ENCODE results near the gene TRAPPC6A. TPM values are rescaled to one million over a fixed set of nuclear protein-coding genes. Genes with fewer than 3 reads are reported as not detected.

TRAPPC6A gene
- total and polyA plus RNA-seq, 2 of the 13 experiments (the other 11 are each of a cell fraction or from before 2014, with no cell fraction given) = 6.5 to 21.0 TPM

DNA sequence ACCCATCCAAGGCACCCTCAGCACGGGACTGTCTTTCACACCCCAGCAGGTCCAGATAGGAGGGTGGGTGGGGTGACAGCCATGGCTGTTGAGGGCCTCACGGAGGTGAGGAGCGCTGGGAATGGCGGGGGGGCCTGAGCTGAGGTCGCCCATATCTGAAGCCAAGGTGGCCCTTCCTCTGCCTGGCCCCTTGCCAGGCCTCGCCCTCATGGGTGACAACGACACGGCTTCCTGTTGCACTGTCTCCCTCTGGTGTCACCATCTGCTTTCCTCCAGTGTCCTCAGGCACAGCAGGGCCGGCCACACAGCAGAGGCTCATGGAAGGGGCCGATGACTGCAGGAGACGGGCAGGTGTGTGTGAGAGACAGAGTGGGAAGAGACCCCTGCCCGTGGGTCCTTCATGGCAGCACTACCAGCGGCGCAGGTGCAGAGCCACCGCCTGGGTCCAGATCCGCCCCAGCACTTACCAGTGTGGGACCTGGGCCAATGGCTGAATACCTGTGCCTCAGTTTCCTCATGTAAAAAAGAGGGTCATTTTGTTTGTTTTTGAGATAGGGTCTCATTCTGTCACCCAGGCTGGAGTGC lies 9.2 kb downstream of the TRAPPC6A start (continued):
- TF ChIP-seq, protein P1, sequence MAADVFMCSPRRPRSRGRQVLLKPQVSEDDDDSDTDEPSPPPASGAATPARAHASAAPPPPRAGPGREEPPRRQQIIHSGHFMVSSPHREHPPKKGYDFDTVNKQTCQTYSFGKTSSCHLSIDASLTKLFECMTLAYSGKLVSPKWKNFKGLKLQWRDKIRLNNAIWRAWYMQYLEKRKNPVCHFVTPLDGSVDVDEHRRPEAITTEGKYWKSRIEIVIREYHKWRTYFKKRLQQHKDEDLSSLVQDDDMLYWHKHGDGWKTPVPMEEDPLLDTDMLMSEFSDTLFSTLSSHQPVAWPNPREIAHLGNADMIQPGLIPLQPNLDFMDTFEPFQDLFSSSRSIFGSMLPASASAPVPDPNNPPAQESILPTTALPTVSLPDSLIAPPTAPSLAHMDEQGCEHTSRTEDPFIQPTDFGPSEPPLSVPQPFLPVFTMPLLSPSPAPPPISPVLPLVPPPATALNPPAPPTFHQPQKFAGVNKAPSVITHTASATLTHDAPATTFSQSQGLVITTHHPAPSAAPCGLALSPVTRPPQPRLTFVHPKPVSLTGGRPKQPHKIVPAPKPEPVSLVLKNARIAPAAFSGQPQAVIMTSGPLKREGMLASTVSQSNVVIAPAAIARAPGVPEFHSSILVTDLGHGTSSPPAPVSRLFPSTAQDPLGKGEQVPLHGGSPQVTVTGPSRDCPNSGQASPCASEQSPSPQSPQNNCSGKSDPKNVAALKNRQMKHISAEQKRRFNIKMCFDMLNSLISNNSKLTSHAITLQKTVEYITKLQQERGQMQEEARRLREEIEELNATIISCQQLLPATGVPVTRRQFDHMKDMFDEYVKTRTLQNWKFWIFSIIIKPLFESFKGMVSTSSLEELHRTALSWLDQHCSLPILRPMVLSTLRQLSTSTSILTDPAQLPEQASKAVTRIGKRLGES (CRISPR knock-in tag; IDR thresholded peaks at IDR 0.05; ENCODE audit: borderline replicate concordance) = no peak
- TF ChIP-seq, protein P2, sequence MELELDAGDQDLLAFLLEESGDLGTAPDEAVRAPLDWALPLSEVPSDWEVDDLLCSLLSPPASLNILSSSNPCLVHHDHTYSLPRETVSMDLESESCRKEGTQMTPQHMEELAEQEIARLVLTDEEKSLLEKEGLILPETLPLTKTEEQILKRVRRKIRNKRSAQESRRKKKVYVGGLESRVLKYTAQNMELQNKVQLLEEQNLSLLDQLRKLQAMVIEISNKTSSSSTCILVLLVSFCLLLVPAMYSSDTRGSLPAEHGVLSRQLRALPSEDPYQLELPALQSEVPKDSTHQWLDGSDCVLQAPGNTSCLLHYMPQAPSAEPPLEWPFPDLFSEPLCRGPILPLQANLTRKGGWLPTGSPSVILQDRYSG (CRISPR knock-in tag; IDR thresholded peaks at IDR 0.05) = no peak
- TF ChIP-seq ZNF563 (CRISPR knock-in tag; IDR thresholded peaks at IDR 0.05) (no peak), TRIM24 (CRISPR knock-in tag; IDR thresholded peaks at IDR 0.05) (no peak), YY1 (IDR thresholded peaks at IDR 0.05; ENCODE audit: insufficient read depth, insufficient replicate concordance, low read depth, low read length) (no peak), ZSCAN9 (CRISPR knock-in tag; IDR thresholded peaks at IDR 0.05; ENCODE audit: borderline replicate concordance) (no peak), ZFP41 (CRISPR knock-in tag; IDR thresholded peaks at IDR 0.05; ENCODE audit: borderline replicate concordance) (no peak), CAMTA2 (CRISPR knock-in tag; IDR thresholded peaks at IDR 0.05; ENCODE audit: borderline replicate concordance) (no peak), KMT2A (CRISPR knock-in tag; IDR thresholded peaks at IDR 0.05) (no peak), SNRNP70 (IDR thresholded peaks at IDR 0.05; ENCODE audit: low read depth, low read length) (no peak), NCOR1 (IDR thresholded peaks at IDR 0.05; ENCODE audit: borderline replicate concordance, low read length) (no peak), ZNF546 (CRISPR knock-in tag; conservative IDR thresholded peaks at IDR 0.05) (0 out of 2 replicates have a peak, but pooled peaks have one; percentile 47), SIN3B (IDR thresholded peaks at IDR 0.05; ENCODE audit: low read length) (no peak), NAIF1 (CRISPR knock-in tag; IDR thresholded peaks at IDR 0.05; ENCODE audit: borderline replicate concordance) (no peak), HCFC1 (IDR thresholded peaks at IDR 0.05; ENCODE audit: low read depth, low read length) (no peak)
- TF ChIP-seq, protein P3, sequence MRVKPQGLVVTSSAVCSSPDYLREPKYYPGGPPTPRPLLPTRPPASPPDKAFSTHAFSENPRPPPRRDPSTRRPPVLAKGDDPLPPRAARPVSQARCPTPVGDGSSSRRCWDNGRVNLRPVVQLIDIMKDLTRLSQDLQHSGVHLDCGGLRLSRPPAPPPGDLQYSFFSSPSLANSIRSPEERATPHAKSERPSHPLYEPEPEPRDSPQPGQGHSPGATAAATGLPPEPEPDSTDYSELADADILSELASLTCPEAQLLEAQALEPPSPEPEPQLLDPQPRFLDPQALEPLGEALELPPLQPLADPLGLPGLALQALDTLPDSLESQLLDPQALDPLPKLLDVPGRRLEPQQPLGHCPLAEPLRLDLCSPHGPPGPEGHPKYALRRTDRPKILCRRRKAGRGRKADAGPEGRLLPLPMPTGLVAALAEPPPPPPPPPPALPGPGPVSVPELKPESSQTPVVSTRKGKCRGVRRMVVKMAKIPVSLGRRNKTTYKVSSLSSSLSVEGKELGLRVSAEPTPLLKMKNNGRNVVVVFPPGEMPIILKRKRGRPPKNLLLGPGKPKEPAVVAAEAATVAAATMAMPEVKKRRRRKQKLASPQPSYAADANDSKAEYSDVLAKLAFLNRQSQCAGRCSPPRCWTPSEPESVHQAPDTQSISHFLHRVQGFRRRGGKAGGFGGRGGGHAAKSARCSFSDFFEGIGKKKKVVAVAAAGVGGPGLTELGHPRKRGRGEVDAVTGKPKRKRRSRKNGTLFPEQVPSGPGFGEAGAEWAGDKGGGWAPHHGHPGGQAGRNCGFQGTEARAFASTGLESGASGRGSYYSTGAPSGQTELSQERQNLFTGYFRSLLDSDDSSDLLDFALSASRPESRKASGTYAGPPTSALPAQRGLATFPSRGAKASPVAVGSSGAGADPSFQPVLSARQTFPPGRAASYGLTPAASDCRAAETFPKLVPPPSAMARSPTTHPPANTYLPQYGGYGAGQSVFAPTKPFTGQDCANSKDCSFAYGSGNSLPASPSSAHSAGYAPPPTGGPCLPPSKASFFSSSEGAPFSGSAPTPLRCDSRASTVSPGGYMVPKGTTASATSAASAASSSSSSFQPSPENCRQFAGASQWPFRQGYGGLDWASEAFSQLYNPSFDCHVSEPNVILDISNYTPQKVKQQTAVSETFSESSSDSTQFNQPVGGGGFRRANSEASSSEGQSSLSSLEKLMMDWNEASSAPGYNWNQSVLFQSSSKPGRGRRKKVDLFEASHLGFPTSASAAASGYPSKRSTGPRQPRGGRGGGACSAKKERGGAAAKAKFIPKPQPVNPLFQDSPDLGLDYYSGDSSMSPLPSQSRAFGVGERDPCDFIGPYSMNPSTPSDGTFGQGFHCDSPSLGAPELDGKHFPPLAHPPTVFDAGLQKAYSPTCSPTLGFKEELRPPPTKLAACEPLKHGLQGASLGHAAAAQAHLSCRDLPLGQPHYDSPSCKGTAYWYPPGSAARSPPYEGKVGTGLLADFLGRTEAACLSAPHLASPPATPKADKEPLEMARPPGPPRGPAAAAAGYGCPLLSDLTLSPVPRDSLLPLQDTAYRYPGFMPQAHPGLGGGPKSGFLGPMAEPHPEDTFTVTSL (CRISPR knock-in tag; IDR thresholded peaks at IDR 0.05; ENCODE audit: borderline replicate concordance) = no peak
- TF ChIP-seq, protein P4, sequence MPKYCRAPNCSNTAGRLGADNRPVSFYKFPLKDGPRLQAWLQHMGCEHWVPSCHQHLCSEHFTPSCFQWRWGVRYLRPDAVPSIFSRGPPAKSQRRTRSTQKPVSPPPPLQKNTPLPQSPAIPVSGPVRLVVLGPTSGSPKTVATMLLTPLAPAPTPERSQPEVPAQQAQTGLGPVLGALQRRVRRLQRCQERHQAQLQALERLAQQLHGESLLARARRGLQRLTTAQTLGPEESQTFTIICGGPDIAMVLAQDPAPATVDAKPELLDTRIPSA (CRISPR knock-in tag; IDR thresholded peaks at IDR 0.05; ENCODE audit: borderline replicate concordance) = no peak
- TF ChIP-seq, protein P5, sequence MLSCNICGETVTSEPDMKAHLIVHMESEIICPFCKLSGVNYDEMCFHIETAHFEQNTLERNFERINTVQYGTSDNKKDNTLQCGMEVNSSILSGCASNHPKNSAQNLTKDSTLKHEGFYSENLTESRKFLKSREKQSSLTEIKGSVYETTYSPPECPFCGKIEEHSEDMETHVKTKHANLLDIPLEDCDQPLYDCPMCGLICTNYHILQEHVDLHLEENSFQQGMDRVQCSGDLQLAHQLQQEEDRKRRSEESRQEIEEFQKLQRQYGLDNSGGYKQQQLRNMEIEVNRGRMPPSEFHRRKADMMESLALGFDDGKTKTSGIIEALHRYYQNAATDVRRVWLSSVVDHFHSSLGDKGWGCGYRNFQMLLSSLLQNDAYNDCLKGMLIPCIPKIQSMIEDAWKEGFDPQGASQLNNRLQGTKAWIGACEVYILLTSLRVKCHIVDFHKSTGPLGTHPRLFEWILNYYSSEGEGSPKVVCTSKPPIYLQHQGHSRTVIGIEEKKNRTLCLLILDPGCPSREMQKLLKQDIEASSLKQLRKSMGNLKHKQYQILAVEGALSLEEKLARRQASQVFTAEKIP (CRISPR knock-in tag; IDR thresholded peaks at IDR 0.05; ENCODE audit: borderline replicate concordance) = no peak

Data from HepG2 (cell line).